T-cell (primary cell): Measurements from ENCODE around the gene ERG. TPM values are rescaled to one million over a fixed set of nuclear protein-coding genes. Genes with fewer than 3 reads are reported as not detected.

Source experiments
- ATAC-seq, 4 experiments: fragments of 200-7000 bp in 3 of 4; fragments of 150-1000 bp in 1 of 4; cut with Tn5 transposase; replicated peaks in 1 of 4; 1 replicate in 3 of 4; 2 replicates in 1 of 4; pipeline ENCODE4 v1.10.0; 2021; ENCODE audit warnings: moderate library complexity in 3 of 4, mild to moderate bottlenecking in 2 of 4, moderate number of reproducible peaks in 1 of 4
- CTCF ChIA-PET, 2 donors: fragments of 300-600 bp; sonication (Branson Sonifier 250); formaldehyde crosslinking; loops; one replicate each; lab custom pipeline; 2022; ENCODE audit warnings: antibody characterized with exemption in 2 of 2; lab: Charles Lee
- POLR2A ChIA-PET, 2 donors: fragments of 300-600 bp; sonication (Branson Sonifier 250); formaldehyde crosslinking; loops; one replicate each; lab custom pipeline; 2022; ENCODE audit warnings: antibody characterized with exemption in 2 of 2; lab: Charles Lee
- DNase-seq, 35 experiments: peaks; one replicate each; pipeline versions ENCODE4 v3.0.0 to v3.0.0-alpha.2; 2013 to 2023
- H3K27ac ChIP-seq: one replicate; pipeline ENCODE4 v1.5.1; 2013; ENCODE audit warnings: low read length
- H3K27me3 ChIP-seq, 2 experiments: replicated peaks in 1 of 2; 1 replicate in 1 of 2; 2 replicates in 1 of 2; pipeline versions ENCODE4 v1.6.1 to v1.7.0; 2013; ENCODE audit warnings: low read length in 1 of 2, mixed read lengths in 1 of 2; ENCODE audit not compliant: control insufficient read depth in 2 of 2, insufficient read depth in 2 of 2; ENCODE audit errors: extremely low read depth in 1 of 2
- H3K36me3 ChIP-seq, 2 donors: 1 replicate in 1 of 2; 2 replicates in 1 of 2; pipeline versions ENCODE4 v1.6.1 to v1.7.0; 2013; ENCODE audit warnings: low read length in 1 of 2; ENCODE audit not compliant: control insufficient read depth in 2 of 2, insufficient read depth in 1 of 2; ENCODE audit errors: extremely low read depth in 1 of 2
- H3K4me1 ChIP-seq, 2 experiments: 1 replicate in 1 of 2; 2 replicates in 1 of 2; pipeline versions ENCODE4 v1.6.1 to v1.7.0; 2013; ENCODE audit warnings: low read length in 2 of 2, mixed read lengths in 1 of 2; ENCODE audit not compliant: insufficient read depth in 2 of 2, control insufficient read depth in 1 of 2; ENCODE audit errors: extremely low read depth in 1 of 2
- H3K4me3 ChIP-seq, 2 donors: 1 replicate in 1 of 2; 2 replicates in 1 of 2; pipeline versions ENCODE4 v1.5.1 to v1.7.0; 2013; ENCODE audit warnings: mild to moderate bottlenecking in 2 of 2, low read length in 1 of 2, moderate library complexity in 1 of 2; ENCODE audit not compliant: control insufficient read depth in 1 of 2; ENCODE audit errors: extremely low read depth in 1 of 2
- H3K9me3 ChIP-seq: 2 replicates; pipeline ENCODE4 v1.7.0; 2013
- H3K27ac Mint-ChIP-seq, 2 donors: one replicate each; pipeline ENCODE4 v1.8.0; 2020 to 2021; ENCODE audit warnings: mild to moderate bottlenecking in 2 of 2, mixed read lengths in 2 of 2
- H3K27me3 Mint-ChIP-seq, 2 donors: one replicate each; pipeline ENCODE4 v1.8.0; 2021 to 2022; ENCODE audit warnings: mixed read lengths in 2 of 2
- H3K36me3 Mint-ChIP-seq: one replicate; pipeline ENCODE4 v1.8.0; 2021; ENCODE audit warnings: mixed read lengths
- H3K4me1 Mint-ChIP-seq, 3 donors: one replicate each; pipeline ENCODE4 v1.8.0; 2020 to 2022; ENCODE audit warnings: mixed read lengths in 3 of 3, mild to moderate bottlenecking in 1 of 3
- H3K4me3 Mint-ChIP-seq, 3 donors: one replicate each; pipeline ENCODE4 v1.8.0; 2020 to 2022; ENCODE audit warnings: mild to moderate bottlenecking in 3 of 3, mixed read lengths in 3 of 3, moderate library complexity in 3 of 3
- H3K9me3 Mint-ChIP-seq, 3 donors: one replicate each; pipeline ENCODE4 v1.8.0; 2020 to 2022; ENCODE audit warnings: mixed read lengths in 3 of 3
- WGBS: methylation state at CpG from one replicate; pipeline ENCODE4 v1.1.5; 2013; ENCODE audit warnings: missing lambda C conversion rate; ENCODE audit not compliant: insufficient coverage; 5-methylcytosine and 5-hydroxymethylcytosine counted together
- total RNA-seq, 35 experiments: library from RNA in 6 of 35; stranded (reverse) in 6 of 35; fragments of 120-200 nt in 1 of 35; gene quantifications; one replicate each; pipeline versions ENCODE4 v1.2.1 to v1.2.4 and lab custom pipeline; 2013 to 2026

ERG gene
- total RNA-seq, 5 donors from 2014 or later (not counting 1 experiment from before 2014, with no cell fraction given) = 0.54 to 1.5 (median 0.85) TPM; not detected in 1

DNA sequence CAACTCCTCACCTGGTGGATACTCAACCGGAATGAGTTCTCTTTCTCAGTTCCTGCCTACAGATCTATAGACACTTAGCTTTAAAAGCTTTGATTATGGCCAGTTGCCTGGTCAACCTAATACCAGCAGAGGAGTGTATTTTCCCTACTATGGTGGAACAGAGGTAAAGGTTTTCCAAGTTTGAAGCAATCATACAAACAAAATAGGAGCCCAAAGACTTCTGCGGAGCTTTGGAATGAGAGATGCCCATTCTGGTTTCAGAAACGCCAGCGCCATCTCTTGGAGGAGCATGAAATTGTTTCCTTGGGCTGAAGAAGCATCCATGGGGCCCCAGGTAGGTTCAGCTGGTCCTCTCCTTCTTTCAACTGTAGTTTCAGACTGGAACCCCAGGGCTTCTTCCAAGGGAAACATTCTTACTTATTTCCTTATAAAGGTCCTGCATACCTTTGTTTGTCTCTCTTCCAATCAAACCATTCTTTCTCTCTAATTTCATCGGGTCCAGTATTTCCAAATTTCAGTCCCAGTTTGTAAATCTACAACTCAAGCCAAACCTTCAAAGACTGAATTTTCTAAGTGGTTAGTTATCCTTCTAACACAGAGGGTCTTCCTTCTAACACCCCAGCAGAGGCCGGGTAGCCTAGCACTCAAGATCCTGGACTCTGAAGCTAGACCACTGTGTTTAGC lies 145.6 kb downstream of the ERG start:
- ChIA-PET CTCF (interaction anchor here (0.6 to 2.8 kb wide), 12 partner anchors 46 to 784 kb away, joined by 3 to 15 read pairs (median 4); no protein-coding TSS in a partner anchor), POLR2A (no interaction called here)
- no peak overlapping the region for H3K27ac ChIP-seq
- H3K27me3 Mint-ChIP-seq = peaks cover 0 to 10% of the 10 kb centered on the region in 2 donors
- DNase-seq = peak in 28 of 35 experiments; percentile 4 to 60 (median 32)
- no peaks in the 10 kb centered on the region for H3K9me3 ChIP-seq
- no peaks in the 10 kb centered on the region for H3K9me3 Mint-ChIP-seq
- no peaks in the 10 kb centered on the region for H3K36me3 Mint-ChIP-seq
- H3K4me1 Mint-ChIP-seq = peaks cover 12 to 22% (median 13%) of the 10 kb centered on the region in 3 donors
- H3K27me3 ChIP-seq = peaks cover 0 to 24% of the 10 kb centered on the region in 2 experiments
- H3K27ac Mint-ChIP-seq = no peak overlapping the region
- ATAC-seq = peak in 1 of 4 experiments; percentile 57
- H3K36me3 ChIP-seq = no peaks in the 10 kb centered on the region
- peak overlapping the region in 1 of 3 donors; percentile 20 for H3K4me3 Mint-ChIP-seq
- 31% methylated on average over 4 of the region's 6 CpGs for WGBS
- H3K4me1 ChIP-seq = peaks cover 5% of the 10 kb centered on the region in 2 experiments
- H3K4me3 ChIP-seq = no peak overlapping the region

DNA sequence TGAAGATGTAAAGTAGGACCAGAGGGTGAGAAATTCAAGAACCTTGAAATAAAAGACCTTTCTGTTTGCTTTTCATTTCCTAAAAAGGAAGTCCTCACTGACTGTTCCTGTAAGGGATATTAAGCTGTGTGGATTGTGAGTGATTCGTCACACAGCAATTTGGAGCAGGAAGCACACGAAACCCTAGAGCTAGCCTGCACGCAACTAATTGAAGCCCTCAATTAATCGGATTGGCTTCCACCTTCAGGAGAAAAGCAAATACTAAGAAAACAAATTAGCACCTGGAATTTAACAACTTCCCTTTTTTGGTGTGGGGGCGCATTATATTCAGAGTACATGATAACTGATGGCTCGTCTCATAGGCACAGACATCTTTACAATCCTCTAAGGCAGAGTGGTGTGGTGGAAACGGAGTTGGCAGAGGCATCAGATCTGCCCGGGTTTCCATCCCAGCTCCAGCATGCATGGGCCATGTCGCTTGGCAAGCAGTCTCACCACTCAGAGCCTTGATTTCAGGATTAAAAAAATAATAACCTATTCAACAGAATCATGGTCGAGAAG lies 146.2 kb downstream of the ERG start:
- H3K27ac ChIP-seq = no peak overlapping the region
- ATAC-seq (peak in 1 of 4 experiments; percentile 28), DNase-seq (peak in 1 of 35 experiments; percentile 12)
- H3K4me3 ChIP-seq = no peak overlapping the region
- Mint-ChIP-seq H3K4me3 (peak overlapping the region in 1 of 3 donors; percentile 20), H3K4me1 (peaks cover 12 to 22% (median 13%) of the 10 kb centered on the region in 3 donors), H3K27me3 (peaks cover 2 to 10% of the 10 kb centered on the region in 2 donors), H3K9me3 (no peaks in the 10 kb centered on the region), H3K27ac (no peak overlapping the region), H3K36me3 (no peaks in the 10 kb centered on the region)
- WGBS = no CpG with 5 or more reads among the region's 10 CpGs
- no peaks in the 10 kb centered on the region for H3K9me3 ChIP-seq
- ChIA-PET CTCF (interaction anchor here (0.6 to 2.8 kb wide), 12 partner anchors 46 to 783 kb away, joined by 3 to 15 read pairs (median 4); no protein-coding TSS in a partner anchor), POLR2A (no interaction called here)
- peaks cover 5% of the 10 kb centered on the region in 2 experiments for H3K4me1 ChIP-seq
- no peaks in the 10 kb centered on the region for H3K36me3 ChIP-seq
- H3K27me3 ChIP-seq = peaks cover 0 to 24% of the 10 kb centered on the region in 2 experiments

DNA sequence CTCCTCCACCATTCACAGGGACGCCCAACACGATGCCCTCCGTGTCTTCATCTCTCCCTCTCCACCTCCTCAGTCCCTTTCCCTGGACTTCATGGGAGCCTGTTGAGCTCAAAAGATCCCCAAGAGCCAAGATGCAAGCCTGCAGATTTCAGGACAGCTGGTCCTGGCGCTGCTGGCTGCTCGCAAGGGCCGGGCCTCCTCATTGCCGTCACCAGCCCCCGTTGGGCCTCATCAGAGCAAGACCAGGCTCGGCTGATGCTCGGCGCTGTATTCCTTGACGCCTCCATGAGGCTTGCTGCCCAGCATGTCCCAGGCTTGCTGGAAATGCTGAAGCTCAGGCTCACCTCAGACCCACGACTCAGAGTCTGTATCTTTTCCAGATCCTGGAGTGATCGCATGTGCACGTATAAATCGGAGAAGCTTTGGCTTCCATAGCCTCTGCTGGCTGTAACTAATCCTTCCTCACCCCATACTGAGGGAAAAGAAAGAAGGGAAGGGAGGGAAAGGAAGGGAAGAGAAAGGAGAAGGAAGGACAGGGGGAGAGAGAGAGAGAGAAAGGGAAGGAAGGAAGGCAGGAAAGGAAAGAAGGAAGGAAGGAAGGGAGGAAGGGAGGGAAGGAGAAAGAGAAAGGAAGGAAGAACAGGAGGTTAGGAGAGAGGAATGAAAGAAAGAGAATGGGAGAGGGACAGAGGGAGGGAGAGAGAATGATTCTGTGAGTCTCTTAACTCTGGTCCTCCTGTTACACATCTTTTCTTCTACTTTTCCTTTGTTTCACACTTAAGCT lies 146.9 kb downstream of the ERG start:
- DNase-seq = no peak
- CTCF ChIA-PET = interaction anchor here (0.7 to 2.8 kb wide), 5 partner anchors 72 to 141 kb away, joined by 3 to 15 read pairs (median 4); no protein-coding TSS in a partner anchor
- Histone ChIP-seq H3K4me1 (peaks cover 5% of the 10 kb centered on the region in 2 experiments), H3K36me3 (no peaks in the 10 kb centered on the region), H3K4me3 (no peak overlapping the region), H3K27me3 (peaks cover 0 to 22% of the 10 kb centered on the region in 2 experiments), H3K27ac (no peak overlapping the region), H3K9me3 (no peaks in the 10 kb centered on the region)
- no peak overlapping the region for H3K27ac Mint-ChIP-seq
- peaks cover 12 to 22% (median 13%) of the 10 kb centered on the region in 3 donors for H3K4me1 Mint-ChIP-seq
- POLR2A ChIA-PET = no interaction called here
- WGBS = 87% methylated on average over 13 of the region's 16 CpGs
- H3K36me3 Mint-ChIP-seq = no peaks in the 10 kb centered on the region
- H3K27me3 Mint-ChIP-seq = peaks cover 2 to 7% of the 10 kb centered on the region in 2 donors
- no peak for ATAC-seq
- H3K4me3 Mint-ChIP-seq = peak overlapping the region in 1 of 3 donors; percentile 20
- no peaks in the 10 kb centered on the region for H3K9me3 Mint-ChIP-seq

DNA sequence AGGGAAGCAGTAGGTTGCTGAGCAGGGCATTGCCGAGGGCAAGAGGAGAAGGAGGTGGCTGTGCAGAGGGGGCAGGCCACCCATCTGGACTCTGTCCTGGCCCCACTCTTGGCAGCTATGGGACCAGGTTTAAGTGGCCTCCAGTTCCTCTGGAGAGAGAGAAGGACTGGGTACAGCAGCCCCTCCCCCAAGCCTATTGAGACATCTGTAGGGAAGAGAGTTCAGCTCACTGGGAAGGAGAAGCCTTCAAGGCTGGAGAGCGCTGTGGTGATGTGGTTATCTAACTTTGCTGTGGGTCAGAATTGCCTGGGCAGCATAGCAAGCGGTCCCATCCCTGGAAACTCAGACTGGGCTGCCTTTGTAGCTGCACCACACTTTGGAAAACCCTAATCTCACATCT lies 147.6 kb downstream of the ERG start:
- WGBS = 100% methylated on average over 1 of the region's 3 CpGs
- CTCF ChIA-PET = interaction anchor here in 1 of 2 donors (1.4 kb wide), 1 partner anchor 131 kb away, joined by 4 read pairs; no protein-coding TSS in a partner anchor
- H3K4me1 Mint-ChIP-seq = peaks cover 12 to 22% (median 13%) of the 10 kb centered on the region in 3 donors
- Histone ChIP-seq H3K4me1 (peaks cover 2 to 5% of the 10 kb centered on the region in 2 experiments), H3K27me3 (peaks cover 0 to 15% of the 10 kb centered on the region in 2 experiments), H3K27ac (no peak overlapping the region), H3K4me3 (no peak overlapping the region), H3K36me3 (no peaks in the 10 kb centered on the region), H3K9me3 (no peaks in the 10 kb centered on the region)
- H3K4me3 Mint-ChIP-seq = no peak overlapping the region
- no peak overlapping the region for H3K27ac Mint-ChIP-seq
- H3K27me3 Mint-ChIP-seq = peaks cover 2 to 4% of the 10 kb centered on the region in 2 donors
- H3K9me3 Mint-ChIP-seq = peaks cover 0 to 4% (median 0%) of the 10 kb centered on the region in 3 donors
- DNase-seq (no peak), ATAC-seq (no peak)
- no peaks in the 10 kb centered on the region for H3K36me3 Mint-ChIP-seq
- POLR2A ChIA-PET = no interaction called here

DNA sequence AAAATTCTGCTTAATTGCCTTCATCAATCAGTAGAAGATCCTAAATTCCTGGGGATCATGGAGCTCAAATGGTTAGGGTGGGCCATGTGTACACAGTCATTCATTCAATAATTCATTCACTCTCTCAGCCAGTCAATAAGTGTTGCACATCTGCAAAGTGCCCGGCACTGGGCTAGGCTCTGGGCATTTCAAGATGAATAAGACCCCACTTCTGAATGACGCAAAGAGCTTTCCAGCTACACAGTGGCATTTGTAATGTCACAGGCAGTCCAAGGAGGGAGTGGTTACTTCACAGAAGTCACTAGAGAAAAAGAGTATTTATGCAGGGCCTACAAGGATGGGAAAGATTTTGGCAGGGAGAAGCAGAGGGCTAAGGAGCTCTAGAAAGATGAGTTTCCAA lies 148.3 kb downstream of the ERG start:
- Mint-ChIP-seq H3K4me1 (peaks cover 12 to 22% (median 13%) of the 10 kb centered on the region in 3 donors), H3K4me3 (no peak overlapping the region), H3K9me3 (peaks cover 0 to 4% (median 0%) of the 10 kb centered on the region in 3 donors), H3K36me3 (no peaks in the 10 kb centered on the region), H3K27me3 (peaks cover 2 to 4% of the 10 kb centered on the region in 2 donors), H3K27ac (no peak overlapping the region)
- H3K9me3 ChIP-seq = no peaks in the 10 kb centered on the region
- ATAC-seq = no peak
- no peak overlapping the region for H3K4me3 ChIP-seq
- peaks cover 0 to 9% of the 10 kb centered on the region in 2 experiments for H3K27me3 ChIP-seq
- CTCF ChIA-PET = interaction anchor here in 1 of 2 donors (1.1 to 1.4 kb wide), 2 partner anchors 15 to 131 kb away, joined by 3 to 4 read pairs; no protein-coding TSS in a partner anchor
- DNase-seq = no peak
- no peak overlapping the region for H3K27ac ChIP-seq
- H3K4me1 ChIP-seq = peaks cover 2 to 5% of the 10 kb centered on the region in 2 experiments
- WGBS = no CpG with 5 or more reads among the region's 2 CpGs
- no peaks in the 10 kb centered on the region for H3K36me3 ChIP-seq
- POLR2A ChIA-PET = no interaction called here
